SK-N-DZ (cell line): ENCODE measurements around the gene ZNF341.
"Not testable (repeated sequence)": the region's sequence is repeated elsewhere in the genome, so short reads cannot be mapped to it uniquely, and the experiment has no call there.

ENCODE experiments used
- DNase-seq: peaks from one replicate; pipeline ENCODE4 v3.0.0-alpha.2; 2015; ENCODE audit warnings: low spot score

ZNF341 gene

DNA sequence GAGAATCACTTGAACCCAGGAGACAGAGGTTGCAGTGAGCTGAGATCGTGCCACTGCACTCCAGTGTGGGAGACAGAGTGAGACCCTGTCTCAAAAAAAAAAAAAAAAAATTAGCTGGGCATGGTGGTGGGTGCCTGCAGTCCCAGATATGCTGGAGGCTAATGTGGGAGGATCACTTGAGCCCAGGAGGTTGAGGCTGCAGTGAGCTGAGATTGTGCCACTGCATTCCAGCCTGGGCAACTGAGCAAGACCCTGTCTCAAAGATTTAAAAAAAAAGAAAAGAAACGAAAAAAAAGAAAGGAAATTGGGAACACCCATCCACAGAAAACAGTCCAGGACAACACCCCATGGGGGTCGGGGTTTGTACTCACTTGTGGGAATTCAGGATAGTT lies 60.8 kb downstream of the ZNF341 start:
- not testable (repeated sequence) for DNase-seq

DNA sequence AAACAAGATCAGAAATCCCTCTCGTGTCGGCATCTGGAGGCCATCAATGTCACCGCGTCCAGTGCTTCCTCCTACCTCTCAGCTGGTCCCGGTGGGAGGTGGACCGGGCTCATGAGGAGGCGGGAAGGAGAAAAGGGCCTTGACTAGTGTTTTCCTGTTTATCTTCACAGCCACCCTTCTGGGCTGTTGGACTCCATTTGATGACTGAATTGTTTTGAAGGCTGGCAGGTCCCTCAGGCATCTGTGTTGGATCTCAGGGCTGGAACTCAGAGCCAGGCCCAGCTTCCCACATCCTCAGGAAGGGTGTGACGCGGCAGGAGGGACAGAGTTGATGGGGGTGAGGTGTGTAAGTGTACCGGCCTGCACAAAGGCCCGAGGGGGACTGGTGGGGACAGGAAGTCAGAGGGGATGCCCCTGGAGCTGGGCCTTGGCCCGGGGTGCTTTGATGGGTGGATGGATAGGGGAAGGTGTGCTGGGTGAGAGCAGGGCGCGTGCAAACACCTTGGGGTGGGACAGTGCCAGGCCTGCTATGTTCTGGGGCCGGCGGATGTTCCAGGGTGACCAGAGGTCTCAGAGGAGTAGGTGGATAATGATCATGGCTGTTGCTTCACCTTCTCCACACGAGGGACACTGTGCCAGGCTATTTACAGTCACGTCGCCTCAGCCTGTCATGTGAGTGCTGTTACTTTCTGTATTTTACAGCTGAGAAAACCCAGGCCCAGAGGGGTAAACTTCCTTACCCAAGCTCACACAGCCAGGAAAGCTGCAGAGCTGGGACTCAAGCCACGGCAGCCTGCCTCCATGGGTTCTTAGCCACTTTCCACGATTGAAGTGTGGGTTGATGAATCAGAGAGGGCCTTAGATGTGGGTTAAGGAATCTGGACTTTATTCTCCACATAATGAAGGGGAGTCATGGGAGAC lies 61.5 kb downstream of the ZNF341 start:
- peak; percentile 84 for DNase-seq

DNA sequence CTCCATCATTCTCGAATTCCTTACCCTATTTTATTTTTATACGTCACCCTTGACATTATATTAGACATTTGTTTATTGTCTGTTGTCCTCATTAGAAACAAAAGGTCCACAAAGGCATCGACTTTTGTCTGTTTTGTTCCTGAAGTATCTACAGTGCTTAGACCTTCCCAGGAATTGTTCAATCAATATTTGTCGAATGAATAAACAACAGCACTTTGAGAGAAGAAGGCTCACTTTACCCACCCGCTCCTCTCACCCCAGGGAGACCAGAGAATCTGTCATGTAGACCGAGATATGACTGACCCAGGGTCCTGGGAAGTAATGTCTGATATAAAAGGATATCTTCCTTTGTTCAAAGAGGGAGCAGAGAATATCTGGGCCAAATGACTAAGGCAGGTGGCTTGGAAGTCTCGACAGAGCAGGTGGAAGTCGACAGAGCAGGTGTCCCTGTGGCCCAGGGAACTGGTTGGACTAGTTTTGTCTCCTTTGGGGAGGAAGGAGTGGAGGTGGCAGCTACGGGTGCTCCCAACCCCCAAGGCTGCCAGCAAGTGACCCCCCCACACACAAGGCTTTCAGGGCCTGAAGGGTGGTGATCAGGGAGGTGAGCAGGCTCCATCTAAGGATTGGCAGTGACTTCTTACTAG lies 64.6 kb downstream of the ZNF341 start:
- no peak for DNase-seq

DNA sequence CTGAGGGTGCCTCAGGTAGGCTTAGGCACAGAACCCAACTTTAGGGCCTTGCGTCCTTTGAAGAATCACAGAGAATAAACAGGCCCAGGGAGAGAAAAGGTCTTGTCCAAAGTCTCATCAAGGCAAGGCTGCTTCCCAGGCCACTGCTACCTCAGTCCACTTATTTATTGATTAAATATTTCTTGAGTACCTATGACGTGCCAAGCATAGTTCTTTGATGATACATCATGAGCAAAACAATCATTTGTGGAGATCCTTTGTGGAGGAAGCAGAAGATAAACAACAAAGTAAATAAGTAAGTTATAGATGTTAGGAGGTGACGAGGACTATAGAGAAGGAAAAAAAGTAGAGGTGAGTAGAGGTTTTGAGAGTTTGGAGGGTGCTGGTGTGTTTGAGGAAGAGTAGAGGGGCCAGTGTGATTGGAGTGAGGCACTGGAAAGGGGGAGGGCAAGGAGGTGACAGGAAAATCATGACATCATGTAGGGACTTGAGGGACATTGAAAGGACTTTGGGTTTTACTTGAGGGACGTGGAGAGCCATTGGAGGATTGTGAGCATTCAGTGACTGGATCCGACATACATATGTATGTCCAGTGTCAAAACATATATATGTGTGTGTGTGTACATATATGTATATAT lies 65.2 kb downstream of the ZNF341 start:
- DNase-seq, result no peak

DNA sequence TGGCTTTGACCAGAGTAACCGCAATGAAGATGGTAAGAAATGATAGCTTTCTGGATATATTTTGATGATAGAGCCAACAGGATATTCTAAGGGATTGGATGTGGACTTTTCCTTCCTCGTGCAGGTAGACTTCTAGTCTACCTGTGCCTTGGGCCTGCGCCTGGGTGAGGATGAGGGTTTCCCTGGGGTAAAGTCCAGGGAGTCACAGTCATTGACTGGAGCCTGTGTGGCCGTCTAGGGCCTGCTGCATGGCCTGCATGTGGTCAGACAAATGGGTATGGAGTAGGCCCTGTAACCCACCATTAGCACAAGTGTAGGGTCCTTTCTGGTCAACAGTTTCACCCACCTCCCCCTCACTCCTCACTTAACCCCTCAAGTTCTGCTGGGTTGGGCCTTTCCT lies 66.6 kb downstream of the ZNF341 start:
- no peak for DNase-seq

DNA sequence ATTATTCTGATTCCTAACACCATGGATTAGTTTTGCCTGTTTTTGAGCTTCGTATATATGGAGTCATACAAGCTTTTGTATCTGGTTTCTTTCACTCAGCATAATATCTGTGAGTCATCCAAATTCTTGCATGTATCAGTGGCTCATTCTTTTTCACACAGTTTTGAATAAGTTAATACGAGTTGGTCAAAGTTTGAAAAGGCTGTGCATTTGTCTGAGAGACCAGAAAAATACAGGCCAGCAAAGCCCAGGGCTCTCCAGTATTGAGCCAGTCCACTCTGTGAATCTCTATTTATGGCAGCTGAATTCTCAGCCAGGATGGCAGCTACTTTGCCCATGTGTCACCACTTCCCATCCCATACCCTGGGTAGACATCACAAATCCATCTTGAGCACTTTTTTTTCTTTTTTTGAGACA lies 72.1 kb downstream of the ZNF341 start:
- DNase-seq, result no peak

DNA sequence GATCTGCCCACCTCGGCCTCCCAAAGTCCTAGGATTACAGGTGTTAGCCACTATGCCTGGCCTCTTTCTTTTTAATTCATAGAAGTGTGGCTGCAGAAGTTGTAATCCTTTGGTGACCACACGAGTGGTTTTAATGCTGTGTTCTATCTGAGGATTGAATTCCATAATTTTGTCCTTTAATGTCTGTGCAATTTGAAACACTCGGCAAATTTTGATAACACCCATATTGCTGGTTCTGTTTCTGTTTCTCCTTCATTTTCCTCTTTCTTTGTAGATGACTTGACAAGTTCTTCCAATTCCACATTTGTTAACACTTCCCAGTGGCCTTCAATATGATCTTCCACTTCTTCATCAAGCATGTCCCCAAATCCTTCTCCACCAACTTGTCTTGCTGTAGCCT lies 76.6 kb downstream of the ZNF341 start:
- DNase-seq, result no peak

DNA sequence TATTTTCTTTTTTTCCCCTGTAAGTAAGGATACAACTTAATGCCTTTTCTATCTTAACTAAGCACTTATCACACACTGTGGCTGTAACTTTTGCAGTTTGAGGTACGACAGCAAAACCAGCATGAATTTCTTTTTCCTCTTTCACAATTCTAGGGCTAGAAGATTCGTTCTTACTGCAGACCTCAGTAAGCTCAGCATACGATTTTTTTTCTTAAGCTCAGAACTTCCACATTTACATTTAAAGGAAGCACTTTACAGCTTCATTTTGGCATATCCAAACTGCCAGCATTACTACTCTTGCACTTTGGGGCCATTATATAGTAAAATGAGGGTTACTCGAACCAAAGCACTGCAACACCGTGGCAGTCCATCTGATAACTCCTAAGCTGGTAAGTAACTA lies 78.5 kb downstream of the ZNF341 start:
- DNase-seq, result no peak

DNA sequence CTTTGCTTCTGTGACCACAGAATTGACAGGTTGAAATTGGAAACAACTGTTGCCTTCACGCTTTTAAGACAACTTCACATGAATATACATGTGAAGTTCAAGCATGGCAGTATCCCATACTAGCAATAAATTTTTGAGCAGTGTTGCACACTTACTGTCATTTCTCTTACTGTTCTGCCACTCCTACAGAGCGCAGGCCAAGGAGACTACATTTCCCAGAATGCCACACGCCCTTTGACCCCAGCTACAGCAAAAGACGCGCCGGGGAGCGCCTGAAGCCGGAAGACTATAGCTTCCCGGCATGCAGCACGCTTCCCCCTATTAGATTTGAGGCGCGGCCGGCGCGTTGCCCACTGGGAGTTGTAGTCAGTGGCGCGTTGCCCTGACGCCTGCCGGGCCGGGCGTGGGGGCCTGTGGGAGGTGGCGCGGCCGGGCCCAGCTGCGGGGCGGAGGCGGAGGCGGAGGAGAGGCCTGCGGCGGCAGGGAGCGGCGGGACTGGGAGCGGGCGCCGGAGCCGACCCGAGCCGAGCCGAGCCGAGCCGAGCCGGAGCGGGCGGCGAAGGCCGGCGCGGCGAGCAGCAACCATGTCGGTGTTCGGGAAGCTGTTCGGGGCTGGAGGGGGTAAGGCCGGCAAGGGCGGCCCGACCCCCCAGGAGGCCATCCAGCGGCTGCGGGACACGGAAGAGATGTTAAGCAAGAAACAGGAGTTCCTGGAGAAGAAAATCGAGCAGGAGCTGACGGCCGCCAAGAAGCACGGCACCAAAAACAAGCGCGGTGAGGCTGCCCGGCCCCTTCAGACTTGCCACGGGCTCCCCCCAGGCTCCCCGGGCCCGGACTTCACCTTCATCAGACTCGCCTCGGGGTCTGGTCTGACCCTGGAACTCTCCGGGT lies 79.3 kb downstream of the ZNF341 start, which contains the start of gene CHMP4B:
Gene CHMP4B, plus strand, starts transcription at position 464 of the 891 bp plus-strand sequence. Its CDS starts 121 bp downstream, at position 585.
- peak; percentile 99 for DNase-seq

DNA sequence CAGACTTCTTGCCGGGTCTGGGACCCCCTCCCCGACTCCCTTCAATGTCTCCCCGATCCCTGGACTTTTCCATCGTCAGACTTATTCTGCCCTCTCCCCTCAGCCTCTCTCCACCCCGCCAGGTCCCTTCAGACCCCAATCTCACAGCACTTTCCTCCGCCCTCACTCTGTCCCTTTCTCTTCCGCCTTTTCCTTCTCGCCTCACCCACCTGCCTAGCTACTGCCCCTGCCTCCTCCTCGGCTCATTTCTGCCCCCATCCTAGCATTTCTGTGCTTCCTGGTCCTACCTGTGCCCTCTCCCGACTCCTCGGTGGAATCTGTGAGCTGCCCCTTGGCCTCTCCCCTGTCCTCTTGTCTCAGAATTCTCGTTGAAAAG lies 80.0 kb downstream of the ZNF341 start:
- no peak for DNase-seq

DNA sequence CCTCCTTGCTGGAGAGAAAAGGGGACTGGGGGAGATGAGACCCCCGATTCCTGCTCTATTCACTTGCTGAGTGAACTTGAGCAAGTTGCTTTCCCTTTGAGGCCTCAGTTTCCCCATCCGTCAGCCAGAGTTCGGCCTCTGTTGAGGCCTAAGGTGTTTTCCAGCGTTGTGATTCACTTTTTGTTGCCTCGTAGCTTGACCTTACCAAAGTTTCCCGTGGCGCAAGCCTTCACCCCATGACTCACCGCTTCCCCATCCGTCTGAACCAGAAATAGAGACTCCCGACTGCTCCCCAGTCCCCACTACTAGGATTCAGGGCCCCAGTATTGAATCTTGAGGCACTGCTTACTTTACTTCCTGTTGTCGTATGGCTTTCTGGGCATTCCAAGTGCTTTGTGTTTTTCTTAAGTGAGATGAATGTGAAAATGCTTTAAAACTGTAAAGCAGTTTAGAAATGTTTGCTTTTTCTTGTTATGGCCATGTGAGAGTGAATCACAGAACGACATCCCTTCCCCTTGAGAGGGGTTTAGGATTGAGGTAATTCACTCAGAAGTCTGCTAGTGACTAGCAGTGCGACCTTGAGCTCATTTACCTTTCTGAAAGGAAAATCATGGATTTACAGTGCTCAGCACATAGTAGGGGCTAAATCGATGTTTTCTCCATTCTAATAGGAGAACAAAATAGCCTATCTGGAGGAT lies 80.5 kb downstream of the ZNF341 start:
- no peak for DNase-seq

DNA sequence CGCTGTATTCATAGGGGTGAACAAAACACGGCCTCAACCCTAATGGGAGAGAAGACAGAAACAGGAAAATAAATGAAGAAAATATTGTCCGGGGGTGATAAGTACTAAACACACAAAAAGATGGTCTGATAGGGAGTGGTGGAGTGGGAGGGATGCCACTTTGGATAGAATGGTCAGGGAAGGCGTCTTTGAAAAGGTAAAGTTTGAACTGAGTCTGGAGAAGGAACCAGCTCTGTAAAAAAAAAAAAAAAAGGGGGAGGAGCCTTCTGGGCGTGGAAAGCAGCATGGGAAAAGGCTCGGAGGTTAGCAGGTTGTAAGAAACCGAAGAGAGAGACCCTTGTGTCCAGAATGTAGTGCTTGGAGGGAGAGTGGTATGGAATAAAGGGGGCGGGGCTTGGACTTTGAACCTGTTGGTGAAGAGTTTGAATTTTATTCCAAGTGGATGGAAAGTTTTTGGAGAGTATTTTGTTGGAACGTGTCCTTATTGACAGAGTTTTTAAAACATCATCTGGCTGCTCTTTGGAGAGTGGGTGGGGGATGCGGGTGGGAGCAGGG lies 81.2 kb downstream of the ZNF341 start:
- DNase-seq, result peak; percentile 63

DNA sequence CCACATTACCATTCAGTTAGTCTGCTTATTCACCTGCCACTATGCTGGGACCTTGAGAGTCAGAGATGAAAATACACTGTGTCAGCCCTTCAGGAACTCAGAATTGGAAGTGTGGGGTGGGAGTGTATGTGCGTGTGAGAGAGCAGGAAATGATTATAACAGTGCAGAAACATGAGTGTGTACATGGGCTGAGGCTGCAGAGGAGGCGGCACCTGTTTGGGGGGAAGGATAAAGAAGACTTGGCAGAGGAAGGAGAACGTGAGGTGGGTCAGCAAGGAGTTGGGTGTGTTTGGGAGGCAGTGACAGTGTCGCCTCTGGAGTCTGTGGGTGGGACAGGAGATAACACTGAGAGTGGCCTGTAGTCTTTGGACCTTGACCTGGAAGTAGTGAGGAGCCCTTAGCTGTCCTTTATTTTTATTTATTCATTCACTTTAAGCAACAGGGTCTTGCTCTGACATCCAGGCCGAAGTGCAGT lies 82.5 kb downstream of the ZNF341 start:
- no peak for DNase-seq

DNA sequence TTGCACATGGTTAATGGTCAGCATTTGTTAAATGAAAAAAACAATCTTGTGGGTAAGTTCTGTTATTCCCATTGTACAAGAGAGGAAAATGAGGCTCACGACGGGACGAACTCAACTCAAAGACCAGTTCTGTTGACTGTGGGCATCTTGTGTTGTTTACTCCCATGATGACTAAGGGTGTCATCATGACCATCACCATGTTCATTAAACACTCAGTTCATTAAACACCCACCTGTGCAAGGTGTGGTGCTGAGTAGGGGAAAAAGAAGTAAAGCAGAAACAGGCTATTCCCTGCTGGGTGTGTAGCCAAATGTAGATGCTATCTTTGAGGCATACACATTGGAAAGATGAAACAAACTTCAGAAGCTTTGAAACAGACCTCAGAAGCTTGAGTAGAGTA lies 83.9 kb downstream of the ZNF341 start:
- no peak for DNase-seq

DNA sequence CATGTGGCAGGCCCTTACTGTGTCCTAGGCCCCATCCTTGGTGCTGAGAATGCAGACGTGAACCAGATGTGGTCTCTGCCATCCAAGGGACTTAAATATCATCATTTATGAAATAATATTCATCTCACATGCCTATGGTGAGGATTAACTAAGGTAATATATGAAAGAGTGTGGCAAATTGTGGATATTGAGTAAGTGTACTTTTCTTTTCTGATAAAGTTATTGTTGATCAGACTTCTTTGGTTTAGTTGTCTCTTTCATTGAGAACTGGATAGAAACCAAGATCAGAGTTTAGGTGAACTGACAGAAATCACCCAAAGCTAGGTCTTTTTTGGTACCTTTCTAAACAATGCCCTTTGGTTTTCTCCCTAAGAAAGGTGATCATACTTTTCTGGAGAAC lies 84.4 kb downstream of the ZNF341 start:
- DNase-seq, result no peak

DNA sequence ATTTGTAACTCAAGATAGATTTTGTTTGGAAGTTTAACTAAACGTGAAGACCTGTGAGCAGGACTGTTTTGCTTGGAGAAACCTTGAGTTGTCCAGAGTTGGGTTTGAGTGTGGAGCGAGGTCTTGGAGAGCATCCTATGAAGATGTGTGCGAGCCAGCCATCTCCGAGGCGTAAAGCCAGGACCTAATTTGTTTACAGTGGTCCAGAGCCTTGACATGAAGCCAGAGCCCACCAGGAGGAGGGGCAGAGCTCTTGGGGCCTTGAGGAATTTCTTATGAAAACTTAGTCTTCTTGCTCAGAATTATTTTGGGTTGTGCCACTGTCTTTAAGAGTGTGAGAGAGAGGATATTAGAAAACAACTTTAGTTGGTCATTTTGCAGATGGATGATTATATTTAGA lies 85.6 kb downstream of the ZNF341 start:
- no peak for DNase-seq

DNA sequence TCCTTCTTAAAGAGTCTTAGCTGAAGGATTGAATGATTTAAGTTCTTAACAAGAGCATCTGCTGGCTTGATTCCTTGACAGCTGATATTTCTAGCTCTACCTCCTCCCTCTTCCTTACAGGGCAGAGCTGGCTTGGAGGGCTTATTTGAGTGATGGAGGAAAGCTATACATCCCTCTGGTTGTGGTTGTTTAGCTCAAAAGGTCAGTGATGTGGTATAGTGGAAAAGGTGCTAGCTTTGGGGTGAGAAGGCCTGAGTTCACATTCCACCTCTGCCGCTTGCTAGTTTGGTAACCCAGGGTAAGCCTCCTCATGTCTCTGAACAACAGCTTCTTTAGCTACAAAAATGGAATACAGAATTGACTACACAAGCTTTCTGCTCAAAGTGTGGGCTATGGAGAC lies 87.7 kb downstream of the ZNF341 start:
- DNase-seq, result no peak

DNA sequence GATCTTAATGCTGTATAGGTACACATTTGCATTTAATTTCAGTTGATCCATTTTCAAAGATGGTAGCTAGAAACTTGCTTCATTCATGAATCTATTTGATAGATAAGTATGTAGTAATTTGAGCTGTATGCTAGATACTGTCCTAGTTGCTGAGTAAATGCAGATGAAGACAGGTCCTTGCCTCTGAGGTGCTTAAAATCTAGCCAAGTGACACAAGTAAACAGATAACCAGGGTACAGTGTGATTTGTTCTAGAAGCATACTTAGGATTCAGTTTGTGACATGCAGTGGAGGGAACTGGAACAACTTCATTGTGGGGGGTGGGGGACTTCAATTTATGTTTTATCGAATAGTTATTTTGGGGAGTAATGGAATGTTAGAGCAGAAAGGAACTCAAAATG lies 88.6 kb downstream of the ZNF341 start:
- DNase-seq, result no peak

DNA sequence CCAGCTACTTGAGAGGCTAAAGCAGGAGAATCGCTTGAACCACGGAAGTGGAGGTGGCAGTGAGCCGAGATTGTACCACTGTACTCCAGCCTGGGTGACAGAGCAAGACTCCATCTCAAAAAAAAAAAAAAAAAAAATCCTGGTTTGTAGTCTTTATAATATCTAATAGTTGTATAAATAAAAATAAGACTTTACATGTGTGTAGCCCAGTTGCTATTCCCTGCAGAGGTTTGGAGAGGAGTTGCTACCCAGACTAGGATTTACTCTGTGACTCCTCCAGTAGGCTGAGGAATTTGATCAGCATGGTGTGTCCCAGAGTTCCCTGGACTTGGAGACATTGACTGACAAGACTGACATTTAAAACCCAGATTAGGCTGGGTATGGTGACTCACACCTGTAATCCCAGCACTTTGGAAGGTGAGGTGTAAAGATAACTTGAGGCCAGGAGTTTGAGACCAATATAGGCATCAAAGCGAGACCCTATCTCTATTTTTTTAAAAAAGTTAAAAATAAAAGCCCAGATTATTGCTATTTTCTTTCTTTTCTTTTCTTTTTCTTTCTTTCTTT lies 89.6 kb downstream of the ZNF341 start:
- no peak for DNase-seq

DNA sequence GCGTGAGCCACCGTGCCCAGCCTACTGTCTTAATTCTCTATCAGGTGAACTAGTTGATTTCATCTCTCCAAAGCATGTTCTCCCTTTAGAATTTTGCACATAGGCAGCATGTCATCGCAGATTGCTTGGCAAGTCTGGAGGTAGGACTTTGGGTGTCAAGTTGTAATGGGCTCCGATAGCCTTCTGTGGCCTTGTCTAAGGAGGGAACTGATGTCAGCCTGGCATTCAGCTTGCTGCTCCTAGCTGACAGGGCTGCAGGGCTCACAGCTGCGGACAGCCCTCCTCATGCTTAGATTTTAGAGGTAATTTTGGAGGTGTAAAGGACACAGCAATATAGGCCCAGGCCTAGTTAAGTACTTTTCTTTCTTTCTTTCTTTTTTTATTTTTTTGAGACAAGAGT lies 90.6 kb downstream of the ZNF341 start:
- DNase-seq, result no peak
